GM10266 (cell line): Measurements from ENCODE around the gene IGLL1.

Experiments used
- DNase-seq: peaks from one replicate; pipeline ENCODE4 v3.0.0; 2012; ENCODE audit errors: extremely low spot score
- TF ChIP-seq, protein P1 (sequence below): IDR thresholded peaks from 2 replicates; pipeline ENCODE4 v1.5.1; 2012; ENCODE audit warnings: mild to moderate bottlenecking, low read depth; ENCODE audit not compliant: control insufficient read depth, insufficient read depth; ENCODE audit errors: missing control alignments

The IGLL1 gene

DNA sequence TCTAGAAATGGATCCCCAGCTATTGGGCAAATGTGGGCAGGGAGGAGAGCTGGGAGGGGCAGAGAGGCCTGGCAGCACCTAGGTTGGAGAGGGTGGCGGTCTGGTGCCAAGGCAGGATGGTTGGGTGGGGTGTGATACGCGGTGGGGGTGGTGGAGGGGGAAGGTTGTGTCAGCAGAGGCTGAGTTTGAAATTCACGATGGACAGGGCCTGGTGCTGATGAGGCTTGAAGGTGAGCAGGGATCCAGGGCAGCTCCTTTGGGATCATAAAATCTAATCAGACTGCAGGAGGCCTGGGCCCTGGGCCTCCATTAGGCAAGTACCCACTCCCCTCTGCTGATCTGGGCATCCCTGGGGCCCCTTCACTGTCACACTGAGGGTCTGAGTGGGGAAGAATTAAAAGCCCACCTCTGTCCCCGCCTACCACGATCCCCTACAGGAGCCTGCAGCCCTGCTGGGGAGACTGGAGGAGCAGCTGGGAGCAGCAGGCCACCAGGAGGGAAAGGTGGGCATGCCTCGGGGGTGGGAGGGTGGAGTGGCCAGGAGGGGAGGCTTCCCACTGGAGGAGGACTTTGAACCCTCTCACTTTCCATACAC lies 24.0 kb downstream of the IGLL1 start:
- peak; percentile 10 for DNase-seq
- TF ChIP-seq, protein P1, sequence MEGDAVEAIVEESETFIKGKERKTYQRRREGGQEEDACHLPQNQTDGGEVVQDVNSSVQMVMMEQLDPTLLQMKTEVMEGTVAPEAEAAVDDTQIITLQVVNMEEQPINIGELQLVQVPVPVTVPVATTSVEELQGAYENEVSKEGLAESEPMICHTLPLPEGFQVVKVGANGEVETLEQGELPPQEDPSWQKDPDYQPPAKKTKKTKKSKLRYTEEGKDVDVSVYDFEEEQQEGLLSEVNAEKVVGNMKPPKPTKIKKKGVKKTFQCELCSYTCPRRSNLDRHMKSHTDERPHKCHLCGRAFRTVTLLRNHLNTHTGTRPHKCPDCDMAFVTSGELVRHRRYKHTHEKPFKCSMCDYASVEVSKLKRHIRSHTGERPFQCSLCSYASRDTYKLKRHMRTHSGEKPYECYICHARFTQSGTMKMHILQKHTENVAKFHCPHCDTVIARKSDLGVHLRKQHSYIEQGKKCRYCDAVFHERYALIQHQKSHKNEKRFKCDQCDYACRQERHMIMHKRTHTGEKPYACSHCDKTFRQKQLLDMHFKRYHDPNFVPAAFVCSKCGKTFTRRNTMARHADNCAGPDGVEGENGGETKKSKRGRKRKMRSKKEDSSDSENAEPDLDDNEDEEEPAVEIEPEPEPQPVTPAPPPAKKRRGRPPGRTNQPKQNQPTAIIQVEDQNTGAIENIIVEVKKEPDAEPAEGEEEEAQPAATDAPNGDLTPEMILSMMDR: no peak

DNA sequence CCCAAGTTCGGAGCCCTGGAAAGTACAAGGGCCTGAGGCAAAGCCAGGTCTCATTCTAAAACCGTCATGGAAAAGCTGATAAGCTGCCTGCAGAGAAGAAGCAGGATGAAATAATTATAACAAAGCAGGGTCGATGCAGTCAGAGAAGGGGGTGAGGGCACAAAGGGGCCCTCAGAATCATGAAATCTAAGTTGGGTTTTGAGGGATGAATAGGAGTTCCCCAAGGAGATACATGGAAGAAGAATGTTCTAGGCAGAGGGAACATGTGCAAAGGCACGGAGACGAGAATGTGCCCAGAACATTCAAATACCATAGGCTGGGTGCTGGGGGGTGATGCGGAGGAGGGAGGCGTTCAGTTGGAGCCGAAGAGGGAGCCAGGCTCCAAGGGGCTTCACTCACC lies 25.0 kb downstream of the IGLL1 start:
- no peak for DNase-seq
- TF ChIP-seq, protein P1: no peak

DNA sequence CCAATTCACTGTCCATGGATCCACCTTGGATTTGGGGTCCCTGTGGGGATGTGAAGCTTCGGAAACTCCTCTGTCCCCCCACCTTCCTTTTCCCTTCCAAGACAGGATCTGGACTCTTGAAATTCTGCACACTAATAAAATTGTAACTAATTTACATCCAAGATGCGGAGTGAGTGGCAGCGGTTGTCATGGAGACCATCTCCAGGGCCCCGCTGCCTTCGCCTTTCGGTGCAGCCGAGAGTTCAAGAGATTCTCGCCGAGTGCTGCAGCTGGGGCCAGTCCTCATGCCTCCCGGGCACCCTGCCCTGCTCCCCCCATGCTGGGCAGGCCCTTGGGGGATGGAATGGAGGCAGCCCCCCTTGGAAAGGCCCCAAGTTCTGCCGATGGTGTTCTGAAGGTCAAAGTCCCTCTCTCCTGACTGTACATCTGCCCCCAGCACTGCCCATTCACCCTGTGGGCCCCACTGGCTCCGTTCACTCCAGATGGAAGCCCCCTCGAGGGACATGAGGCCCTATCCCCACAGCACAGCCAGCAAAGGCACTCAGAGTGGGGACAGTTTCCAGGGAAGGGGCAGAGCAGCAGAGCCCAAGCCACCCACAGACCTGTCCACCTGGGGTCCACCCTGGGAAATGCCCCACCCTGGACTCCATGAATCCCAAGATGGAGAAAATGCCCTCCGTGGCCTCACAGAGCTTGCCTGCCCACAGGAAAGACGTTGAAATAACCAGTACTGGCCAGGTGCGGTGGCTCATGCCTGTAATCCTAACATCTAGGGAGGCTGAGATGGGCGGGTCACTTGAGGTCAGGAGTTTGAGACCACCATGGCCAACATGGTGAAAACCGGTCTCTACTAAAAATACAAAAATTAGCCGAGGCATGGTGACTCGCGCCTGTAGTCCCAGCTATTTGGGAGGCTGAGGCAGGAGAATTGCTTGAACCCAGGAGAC lies 25.9 kb downstream of the IGLL1 start:
- no peak for DNase-seq
- TF ChIP-seq, protein P1: no peak

DNA sequence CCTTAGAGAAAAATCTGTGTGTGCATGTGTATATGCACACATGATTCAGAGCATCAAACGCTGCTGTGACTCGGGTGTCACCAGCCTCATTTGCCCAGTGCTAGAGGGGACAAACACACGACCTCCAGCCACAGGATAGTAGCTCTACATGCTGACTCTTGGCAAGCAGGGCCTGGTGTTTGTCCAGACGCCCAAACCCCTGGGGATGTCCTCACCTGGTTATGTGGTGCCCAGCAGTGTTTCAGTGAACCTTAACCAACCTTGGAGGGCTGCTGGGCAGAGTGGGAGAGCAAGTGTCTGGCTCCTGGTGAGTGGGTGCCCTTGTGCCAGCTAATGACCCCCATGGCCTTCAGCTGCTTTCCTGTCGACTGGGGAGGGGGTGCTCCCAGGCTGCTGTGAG lies 26.7 kb downstream of the IGLL1 start:
- no peak for DNase-seq
- TF ChIP-seq, protein P1: no peak

DNA sequence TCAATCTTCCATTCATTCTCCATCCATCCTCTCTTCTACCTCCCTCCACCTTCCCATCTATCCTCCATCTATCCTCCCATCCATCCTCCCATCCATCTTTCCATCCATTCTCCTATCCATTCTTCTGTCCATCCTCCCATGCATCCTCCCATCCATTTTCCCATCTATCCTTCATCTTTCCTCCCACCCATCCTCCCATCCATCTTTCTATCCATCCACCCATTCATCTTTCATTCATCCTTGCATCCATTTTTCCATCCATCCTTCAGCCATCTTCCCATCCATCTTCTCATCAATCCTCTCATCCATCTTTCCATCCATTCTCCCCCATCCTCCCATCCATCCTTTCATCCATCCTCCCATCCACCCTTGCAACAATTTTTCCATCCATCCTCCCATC lies 27.5 kb downstream of the IGLL1 start:
- DNase-seq: no peak

DNA sequence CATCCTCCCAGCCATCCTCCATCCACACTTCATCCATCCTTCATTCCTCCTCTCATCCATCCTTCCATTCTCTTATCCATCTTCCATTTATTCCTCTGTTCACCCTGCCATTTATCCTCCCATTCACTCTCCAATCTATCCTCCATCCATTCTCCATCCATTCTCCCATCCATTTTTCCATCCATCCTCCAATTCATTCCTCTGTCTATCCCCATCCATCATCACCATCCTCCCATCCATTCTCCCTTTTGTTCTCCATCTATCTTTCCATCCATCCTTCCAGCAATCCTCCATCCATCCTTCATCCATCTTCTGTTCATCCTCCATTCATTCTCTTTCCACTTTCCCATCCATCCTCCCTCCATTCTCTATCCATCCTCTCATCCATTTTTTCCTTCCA lies 28.7 kb downstream of the IGLL1 start:
- TF ChIP-seq, protein P1: no peak
- no peak for DNase-seq

More for the DNA sequence above, 27.5 kb downstream of the IGLL1 start:
- TF ChIP-seq, protein P1: no peak
